Stimulated activated CD8-positive, alpha-beta memory T cell treated with anti-CD3 and anti-CD28 coated beads, Interleukin-7, amount 100 ng/mL, for 1 hour (primary cell): Measurements from ENCODE around the gene CX3CR1.
A peak's percentile ranks its signal among the peaks of the same experiment; 100 is the strongest.

Source experiments
- DNase-seq, 2 donors: peaks; one replicate each; pipeline ENCODE4 v3.0.0-alpha.2; 2020; ENCODE audit warnings: low read depth in 2 of 2

Gene CX3CR1

DNA sequence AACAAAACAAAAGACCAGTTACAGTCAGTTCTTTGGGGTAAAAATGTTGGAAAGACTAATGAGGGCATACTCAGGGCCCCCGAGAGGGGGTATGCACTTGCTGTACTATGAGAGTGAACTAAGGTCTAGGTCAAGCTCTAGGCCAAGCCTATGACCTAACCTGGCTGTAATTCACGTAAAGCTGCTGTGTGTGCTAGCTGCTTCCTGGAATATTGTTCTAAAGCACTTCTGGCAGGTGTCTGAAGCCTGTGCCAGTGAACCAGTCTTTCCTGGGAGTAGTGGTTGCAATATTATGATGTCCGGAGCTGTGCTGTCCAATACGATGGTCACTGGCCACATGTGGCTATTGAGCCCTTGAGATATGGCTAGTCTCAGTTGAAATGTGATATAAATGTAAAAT is 13.1 kb upstream of the CX3CR1 start:
- DNase-seq, result no peak

DNA sequence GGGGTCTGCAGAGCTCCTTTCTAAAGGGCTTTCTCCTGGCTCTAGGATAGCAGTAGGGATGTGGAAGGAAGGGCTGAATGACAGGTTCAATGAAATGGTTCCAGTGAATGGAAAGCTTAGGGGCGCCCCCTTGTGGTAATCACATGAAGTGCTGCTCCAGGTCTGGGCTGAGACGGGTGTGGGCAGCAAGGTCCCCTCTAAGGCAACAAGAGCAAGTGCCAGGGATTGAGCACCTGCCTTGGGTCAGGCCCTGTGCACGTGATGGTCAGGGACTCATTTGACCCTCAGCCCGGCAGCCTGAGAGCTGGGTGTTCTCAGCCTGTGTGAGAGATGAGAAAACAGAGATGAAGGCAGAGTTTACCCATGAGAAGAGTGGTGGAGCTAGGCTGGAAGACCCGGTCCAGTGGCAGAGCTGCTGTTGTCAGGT is 12.1 kb upstream of the CX3CR1 start:
- DNase-seq, result peak; percentile 57 to 59

DNA sequence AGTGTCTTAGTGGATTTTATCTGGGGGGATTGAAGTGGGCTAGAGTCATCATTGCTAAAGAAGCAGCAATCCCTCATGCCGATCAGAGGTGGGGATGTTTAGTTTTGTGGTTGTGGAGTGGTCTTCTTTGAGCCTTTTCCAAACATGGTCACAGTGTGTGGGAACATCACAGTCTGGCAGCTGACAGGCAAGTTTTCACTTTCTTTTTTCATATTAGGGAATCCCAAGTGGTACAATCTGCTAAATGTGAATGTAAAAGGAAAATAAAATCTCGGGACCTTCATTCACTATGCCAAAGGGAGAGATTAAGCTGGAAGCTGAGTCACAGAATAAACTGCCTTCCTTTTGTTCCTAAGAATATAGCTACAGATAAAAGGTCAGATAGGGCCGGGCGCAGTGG is 10.4 kb upstream of the CX3CR1 start:
- no peak for DNase-seq

DNA sequence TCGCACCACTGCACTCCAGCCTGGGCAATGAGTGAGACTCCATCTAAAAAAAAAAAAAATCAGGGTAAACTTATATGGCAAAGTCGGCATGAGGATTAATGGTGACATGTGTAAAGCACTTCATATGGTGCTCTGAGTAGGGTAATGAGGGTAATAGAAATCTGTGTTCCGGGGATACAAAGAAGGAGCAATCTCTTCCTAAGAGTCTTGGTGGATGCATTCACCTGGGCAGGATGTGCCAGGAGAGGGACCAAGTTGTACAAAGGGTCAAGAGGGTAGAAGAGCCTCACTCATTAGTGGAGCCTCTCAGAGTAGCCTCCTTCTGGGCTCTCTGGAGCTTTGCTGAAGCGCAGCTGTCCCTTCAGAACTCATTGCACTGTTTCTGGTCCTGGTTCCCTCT is 9.3 kb upstream of the CX3CR1 start:
- no peak for DNase-seq

DNA sequence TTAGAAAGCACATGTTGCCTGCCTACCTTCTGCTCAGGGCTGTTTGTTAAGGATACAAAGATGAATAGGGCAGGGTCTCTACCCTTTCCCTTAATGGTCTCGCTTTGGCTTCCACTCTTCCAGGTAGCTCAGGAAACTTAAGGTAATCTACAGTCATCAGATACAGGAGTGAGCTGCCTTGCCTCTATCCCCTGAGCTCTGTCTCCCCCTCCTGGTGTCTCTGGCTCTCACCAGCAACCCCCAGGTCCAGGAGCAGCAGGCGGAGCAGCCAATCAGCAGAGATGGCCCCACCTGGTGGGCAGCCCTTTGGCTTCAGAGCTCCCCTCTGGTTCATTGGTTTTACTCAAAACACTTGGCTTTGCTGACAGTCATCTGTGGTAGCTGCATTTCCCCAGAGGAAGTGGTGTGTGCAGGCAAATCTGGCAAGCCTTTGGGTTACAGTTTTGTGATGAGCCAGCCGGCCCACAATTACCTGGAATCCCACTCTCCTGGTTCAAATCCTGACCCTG is 8.5 kb upstream of the CX3CR1 start:
- DNase-seq, result peak; percentile 59 to 60

DNA sequence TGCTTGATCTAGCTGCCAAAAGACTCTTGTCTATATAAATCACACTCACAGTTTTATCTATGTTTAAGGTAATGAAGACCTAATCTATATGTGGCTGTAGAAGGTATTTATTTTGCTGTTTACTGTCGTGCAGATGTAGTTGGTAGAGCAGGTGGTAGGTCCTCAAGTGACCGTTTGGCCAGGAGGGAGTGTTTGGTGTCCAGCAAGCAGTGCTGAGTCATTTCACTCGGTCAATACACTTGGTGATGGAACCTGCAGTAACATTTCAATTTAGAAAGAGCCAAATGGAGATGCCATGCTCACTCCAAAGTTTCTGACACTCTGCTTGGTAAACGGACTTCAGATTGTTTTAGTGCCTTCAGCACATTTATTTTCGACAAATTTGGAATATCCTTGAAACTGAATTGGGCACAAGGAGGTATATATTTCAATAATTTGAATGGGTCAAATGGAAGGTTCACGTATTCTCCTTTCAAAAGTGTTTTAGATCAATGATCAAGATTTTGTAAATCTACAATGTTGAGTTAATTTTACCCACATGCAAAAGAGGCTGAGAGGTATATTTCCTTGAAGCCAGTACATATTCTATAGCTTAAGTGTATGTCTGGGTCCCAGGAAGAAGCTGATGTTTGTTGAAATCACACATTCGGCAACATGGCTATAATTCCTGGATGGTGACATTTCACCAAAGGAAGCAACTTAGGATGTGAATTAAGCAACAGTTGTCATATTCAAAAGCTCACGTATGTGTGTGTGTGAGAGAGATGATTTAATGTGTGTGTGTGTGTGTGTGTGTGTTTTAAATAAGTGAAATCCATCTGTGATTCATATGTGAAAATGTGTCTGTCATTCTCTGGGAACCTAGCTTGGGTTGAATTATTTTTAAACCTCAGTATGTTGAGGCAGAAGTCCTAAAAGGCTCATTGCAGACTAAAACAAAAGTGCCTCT is 7.7 kb upstream of the CX3CR1 start:
- no peak for DNase-seq

DNA sequence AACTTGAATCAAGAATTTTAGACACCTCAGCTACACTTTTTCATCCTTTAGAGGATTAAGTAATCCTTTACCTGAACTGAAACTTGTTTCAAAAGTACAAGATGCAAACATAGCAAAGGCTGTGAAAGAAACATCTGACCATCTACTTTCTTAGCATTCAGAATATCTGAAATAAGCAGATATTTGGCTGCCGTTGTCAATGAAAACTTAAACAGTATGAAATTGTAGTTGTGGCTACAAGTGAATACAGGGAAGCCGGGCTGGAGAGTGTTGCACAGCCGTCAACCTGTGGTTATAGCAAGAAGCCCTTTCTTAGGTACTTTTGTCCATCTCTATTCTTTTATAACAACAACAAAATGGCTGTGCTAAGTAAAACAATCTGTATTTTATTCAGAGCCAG is 6.9 kb upstream of the CX3CR1 start:
- DNase-seq, result no peak

DNA sequence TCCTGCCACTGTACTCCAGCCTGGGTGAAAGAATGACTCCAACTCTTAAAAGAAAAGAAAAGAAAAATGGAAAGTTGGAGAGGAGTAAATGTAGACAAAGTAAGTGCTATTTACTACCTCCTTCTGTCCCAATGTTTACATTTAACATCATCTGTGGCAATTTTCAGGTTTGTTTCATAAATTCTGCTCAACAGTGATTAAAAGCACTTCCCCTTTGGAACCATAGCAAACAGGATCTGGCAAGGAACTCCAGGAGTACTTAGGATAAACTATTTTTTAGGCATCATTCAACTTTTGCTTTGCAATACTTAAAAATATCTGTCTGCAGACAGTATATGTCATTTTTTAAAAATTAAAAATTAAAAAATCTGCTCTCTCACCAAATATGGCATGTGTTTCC is 5.5 kb upstream of the CX3CR1 start:
- no peak for DNase-seq

DNA sequence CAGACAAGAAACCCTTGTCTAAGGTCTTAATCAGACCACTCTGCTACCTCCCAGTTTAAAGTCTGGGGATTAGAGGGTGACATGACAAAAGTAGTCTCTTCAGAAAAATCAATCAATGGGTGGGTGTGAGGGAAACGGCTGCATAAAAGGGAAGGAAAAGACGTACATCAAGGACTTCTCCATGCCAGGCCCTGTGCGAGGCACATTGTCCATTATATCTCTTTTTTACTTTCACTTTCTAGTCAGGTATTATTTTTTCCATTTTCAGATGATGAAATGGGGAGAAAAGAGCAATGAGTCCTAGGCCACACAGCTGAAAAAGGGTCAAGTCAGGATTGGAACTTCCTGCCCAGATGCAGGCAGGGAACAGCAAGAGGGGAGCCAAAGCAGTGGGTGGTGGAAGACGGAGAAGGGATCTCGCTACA is 4.6 kb upstream of the CX3CR1 start:
- no peak for DNase-seq

DNA sequence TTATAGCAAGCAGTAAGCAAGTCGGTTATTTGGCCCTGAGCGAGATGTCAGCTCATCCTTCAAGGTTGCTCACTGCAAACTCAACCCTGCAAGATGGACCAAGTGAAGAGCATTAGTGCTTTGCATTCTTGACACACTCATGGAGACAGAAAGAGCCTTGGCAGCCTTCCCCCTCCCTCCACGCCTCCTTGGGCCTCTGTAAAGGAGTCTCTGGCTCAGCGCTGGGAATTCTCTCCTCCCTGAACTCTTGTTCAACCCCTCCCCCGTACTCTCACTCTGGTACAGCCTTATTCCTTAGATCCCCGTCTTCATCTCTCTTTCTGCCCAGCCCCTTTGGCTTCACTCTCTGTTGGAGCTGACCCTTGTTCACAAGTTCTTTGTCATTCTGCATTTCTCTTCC is 2.2 kb upstream of the CX3CR1 start:
- no peak for DNase-seq

DNA sequence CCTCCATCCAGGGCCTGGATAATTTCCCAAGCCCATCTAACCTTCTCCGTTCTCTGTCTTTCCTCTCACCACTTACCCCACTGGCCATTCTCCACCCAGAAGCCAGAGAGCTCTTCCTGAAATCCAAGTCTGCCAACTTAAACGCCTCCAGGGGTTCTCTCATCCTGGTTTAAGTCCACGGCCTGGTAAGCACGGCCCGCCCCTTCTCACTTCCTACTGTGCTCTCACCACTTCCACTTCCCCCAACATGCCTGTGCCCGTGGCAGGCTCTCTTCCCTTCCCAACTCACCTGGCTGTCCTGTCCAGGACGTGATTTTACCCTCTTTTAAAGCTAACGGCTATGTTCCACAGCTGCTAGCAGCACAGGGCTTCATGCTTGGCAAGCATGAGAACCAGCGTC is 1.7 kb upstream of the CX3CR1 start:
- no peak for DNase-seq

DNA sequence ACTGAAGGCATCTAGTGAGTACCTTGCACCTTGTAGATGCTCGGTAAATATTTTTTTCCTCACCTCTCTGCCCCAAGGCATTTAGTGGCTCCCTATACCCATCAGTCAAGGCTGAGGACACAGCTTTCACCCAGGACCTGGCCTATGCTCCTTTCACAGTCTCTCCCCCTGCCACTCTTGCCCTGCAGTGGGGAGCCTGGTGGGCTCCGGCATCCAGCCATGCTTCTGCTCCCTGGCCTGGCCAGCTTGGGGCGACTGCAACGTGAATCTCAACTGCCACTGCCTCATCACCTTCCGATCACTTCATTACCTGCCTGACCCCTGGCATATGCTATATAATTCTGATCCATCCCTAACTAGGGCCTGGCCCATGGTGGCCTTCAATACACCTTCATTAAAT is 735 bp upstream of the CX3CR1 start:
- no peak for DNase-seq

DNA sequence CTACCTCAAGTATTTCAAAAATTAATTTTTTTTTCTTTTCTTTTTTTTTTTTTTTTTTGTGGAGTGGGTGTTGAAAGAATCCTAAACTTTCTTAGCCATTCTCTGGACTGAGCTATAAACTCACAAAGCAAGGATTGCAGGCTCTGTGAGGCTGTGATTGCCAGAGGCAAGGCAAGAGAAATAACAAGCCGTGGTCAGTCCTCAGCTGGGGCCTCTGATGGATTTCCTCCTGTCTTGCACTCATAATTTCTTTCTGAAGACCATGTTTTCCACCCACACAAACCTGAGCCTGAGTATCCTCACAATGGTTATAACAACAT is 1.3 kb downstream of the CX3CR1 start:
- no peak for DNase-seq

DNA sequence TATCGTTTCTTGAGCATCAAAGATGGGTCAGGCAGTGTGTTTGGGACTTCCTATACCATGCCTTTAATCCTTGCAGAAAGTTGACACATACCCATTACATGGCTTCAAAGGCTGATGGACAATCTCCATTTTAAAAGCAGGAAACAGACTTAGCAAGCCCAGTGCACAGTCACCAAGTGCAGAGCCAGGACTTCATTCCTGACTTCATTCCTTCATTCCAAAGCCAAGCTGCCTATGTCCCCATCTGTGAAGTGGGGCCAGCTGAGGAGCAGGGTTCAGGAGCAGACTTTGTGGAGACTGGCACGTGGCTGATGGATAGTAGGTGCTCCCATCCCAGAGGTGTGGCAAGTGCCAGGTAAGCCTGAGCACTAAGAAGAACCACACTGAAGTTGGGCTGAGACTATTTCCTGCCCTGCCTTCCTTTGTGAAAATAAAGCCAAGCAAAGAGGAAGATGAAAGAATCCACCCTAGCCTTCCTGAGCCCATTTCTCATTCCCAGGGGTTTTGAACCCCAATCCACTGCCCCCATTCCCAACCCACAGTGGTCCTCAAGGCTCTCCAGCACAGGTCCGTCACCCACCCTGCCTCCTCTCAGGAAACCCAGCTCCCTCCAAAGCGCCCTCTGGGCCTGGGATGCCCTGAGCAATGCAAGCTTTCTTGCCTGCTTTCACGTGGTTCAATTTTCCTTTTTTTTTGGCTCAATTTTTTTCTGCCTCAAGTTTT is 1.8 kb downstream of the CX3CR1 start:
- no peak for DNase-seq

DNA sequence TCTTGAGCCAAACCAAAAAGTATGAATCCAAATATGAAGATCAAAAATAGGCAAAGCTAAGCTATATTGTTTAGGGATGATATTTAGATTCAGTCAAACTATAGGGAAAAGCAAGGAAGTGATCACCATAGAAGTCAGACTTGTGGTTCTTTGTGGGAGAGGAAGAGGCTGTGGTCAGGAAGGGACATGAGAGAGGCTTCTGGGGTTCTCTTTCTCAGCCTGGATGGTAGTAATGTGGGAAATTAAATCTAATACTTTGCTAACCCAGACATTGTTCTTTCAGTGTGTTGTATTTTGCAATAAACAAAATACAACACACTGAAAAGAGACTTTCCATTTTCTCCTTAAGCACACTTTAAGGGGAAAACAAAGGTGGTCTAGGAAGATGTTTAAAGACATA is 3.1 kb downstream of the CX3CR1 start:
- DNase-seq, result no peak

DNA sequence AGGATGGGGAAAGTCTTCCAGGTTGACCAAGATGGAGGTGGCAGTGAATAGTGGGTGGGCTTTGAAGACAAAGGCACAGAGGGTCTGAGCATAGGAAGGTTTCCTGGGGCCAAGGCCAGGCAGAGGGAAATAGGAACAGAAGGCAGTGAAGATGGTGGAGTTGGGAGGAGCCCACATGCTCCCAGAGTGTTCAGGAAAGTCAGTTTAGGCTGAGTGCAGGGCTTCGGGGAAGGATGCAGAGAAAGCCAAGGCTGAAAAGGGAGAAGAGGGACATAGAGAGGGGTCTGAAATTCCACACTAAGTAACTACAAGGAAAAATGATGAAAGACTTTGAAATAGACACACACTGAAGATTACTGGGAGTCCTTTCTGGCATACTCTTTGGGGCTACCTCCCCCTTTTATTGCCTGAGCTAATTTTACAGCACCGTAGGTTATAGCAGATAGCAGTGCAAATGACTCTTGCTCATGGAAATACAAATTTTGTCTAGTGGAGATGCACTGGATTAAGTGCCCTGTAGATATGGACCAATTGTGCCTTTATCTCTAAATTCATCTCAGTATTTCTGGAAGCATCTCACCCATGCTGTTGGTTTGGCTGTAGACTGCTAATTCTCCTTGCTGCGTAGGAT is 3.8 kb downstream of the CX3CR1 start:
- no peak for DNase-seq

DNA sequence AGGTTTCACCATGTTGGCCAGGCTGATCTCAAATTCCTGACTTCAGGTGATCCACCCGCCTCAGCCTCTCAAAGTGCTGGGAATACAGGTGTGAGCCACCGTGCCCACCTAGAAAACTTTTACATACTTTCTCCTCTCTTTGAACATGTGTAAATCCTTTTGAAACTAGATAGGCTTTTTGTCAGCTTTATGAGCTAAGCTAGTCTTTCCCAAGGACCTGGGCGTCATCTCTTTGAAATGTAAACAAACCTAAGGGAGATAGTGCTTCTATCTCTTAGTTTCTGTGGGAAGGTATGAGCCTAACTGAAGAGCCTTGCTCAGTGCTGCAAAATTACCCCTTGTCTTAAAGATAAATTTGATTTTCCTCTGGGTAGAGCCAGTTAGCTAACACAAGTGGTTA is 4.8 kb downstream of the CX3CR1 start:
- no peak for DNase-seq

DNA sequence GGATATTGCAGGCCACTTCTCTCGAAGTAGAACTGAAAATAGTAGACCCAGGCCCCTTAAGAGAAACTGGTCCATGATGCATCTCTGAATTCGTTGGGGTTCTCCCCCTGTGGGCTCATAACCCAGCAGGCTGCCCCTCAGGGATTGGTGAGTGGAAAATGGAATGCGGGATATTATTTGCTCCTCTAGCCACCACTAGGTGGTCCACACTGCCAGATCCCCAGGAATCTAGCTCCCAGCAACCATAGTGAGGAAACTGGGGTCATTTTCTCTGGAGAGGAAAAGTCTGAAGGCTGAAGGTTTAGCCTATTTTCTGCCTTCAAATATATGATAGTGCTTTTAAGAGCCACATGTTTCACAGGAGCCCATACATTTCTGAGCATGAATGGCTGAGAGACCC is 6.7 kb downstream of the CX3CR1 start:
- no peak for DNase-seq

DNA sequence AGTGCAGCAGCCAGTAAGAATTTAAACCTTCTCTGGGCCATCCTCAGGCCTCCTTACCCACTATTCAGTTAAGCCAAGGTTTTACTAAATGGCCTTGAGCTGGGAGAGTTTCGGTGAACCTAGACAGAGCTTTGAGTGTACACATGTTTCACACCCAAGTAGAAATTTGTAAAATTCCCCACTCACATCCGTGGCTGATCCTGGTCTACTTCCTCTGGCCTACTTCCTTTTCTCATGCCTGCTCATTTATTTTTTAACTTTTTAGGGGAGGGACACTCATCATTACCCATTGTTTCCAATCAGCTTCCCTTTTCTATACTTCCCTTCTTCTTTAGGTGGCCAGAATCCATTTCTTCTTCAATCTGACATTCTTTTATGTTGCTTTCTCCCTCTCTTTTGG is 7.6 kb downstream of the CX3CR1 start:
- no peak for DNase-seq

DNA sequence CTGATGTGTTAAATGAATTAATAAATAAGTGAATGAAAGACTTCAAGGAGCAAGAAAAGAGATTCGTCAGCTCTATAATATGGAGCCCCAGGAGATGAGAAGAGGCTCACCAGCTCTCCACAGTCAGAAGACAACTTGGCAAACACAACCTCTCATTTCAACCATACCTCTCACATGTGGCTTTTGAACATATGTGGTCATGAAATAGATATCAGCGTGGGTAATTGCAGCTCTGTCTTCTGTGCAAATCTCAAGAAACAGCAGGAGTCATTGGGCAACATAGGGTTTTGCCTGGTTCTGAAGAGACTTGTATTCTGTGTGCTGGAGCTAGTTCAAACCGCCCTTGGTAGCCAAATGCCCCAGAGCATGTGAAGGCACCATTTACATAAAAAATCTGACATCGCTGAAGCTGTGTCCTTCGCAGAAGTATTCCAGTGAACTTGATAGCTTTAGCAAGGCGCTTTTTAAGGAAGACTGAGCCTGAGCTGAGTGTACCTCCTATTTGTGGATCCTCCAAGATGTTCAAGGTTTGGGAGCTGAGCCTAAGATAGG is 8.4 kb downstream of the CX3CR1 start:
- DNase-seq, result no peak

DNA sequence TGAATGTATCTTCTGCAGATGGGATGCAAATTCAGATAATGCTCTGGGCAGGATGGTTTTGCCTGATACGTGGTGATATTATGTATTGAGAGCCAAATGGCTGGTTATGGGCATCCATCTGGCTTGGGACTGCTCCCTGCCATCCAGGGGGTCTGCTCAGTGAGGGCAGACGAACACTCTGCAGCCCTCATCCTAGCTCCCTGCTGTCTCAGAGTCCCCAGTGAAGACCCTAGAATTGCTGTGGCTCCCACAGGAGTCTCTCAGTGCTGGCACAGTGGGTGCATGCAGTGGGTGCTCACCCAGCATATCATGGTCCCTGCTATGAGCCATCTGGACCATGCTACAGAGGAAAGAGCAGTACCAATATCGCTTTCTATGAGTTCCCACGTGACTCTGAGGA is 10.3 kb downstream of the CX3CR1 start:
- DNase-seq, result no peak

DNA sequence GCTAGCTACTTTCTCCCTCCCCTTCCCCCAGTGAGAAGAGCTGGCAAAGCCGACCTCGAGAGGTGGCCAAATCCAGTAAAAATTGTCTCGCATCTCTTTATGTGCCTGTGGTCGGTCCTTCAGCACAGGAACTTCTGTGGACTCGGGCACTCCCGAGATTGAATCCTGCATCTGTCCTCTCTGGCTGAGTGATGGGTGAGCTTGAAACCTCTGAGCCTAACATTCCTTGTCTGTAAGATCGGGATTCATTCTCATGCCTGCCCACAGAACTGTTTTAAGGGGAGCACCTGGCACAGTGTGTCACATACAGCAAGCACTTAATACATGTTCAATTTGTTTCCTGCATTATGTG is 11.3 kb downstream of the CX3CR1 start:
- DNase-seq, result no peak
